Muscle of leg (tissue), 11 donors: ENCODE data around the gene CD3G. TPM values are rescaled to one million over a fixed set of nuclear protein-coding genes. Genes with fewer than 3 reads are reported as not detected.

Experiments used
- DNase-seq: peaks from one replicate; pipeline ENCODE4 v3.0.0; 2013
- H3K27ac ChIP-seq: one replicate; pipeline ENCODE4 v1.5.1; 2013; ENCODE audit warnings: mild to moderate bottlenecking, low read length, control low read depth
- H3K27me3 ChIP-seq: one replicate; pipeline ENCODE4 v1.6.1; 2013; ENCODE audit warnings: low read length; ENCODE audit not compliant: control insufficient read depth, insufficient read depth
- H3K36me3 ChIP-seq: one replicate; pipeline ENCODE4 v1.6.1; 2013; ENCODE audit warnings: low read length; ENCODE audit not compliant: control insufficient read depth, insufficient read depth
- H3K4me1 ChIP-seq: one replicate; pipeline ENCODE4 v1.6.1; 2013; ENCODE audit warnings: low read length; ENCODE audit not compliant: control insufficient read depth, insufficient read depth
- H3K4me3 ChIP-seq: one replicate; pipeline ENCODE4 v1.5.1; 2013; ENCODE audit warnings: low read length, control low read depth
- H3K9me3 ChIP-seq: replicated peaks from 2 replicates; pipeline ENCODE4 v1.6.1; 2013; ENCODE audit warnings: low read depth, low read length; ENCODE audit not compliant: control insufficient read depth
- WGBS: methylation state at CpG from one replicate; pipeline ENCODE4 v1.1.5; 2013; ENCODE audit warnings: missing lambda C conversion rate; ENCODE audit not compliant: insufficient coverage; 5-methylcytosine and 5-hydroxymethylcytosine counted together
- polyA plus RNA-seq, 8 donors: library from polyadenylated mRNA; unstranded; fragments of 120-200 nt; gene quantifications; one replicate each; pipeline versions ENCODE4 v1.2.1 to v1.2.3, GENCODE V29; 2013; ENCODE audit warnings: inconsistent platforms in 1 of 8, low replicate concordance in 1 of 8; ENCODE audit not compliant: insufficient read length in 8 of 8, insufficient read depth in 1 of 8
- total RNA-seq: library from RNA; stranded (reverse); fragments of 120-200 nt; gene quantifications from one replicate; pipeline ENCODE4 v1.2.4, GENCODE V29; 2013

The CD3G gene
- total and polyA plus RNA-seq, 9 donors = 0.04 to 0.37 (median 0.13) TPM; not detected in 1

GRCh38 chr11:118342503-118343161 is 1.5 kb upstream of the CD3G start, which contains the start of gene CD3D:
CD3D (minus strand) TSS chr11:118342705; CDS start chr11:118342607, 98 bp downstream.
- Histone ChIP-seq H3K27me3 (peaks cover 10% of the 10 kb centered on the region), H3K4me3 (no peak within 1 kb of the TSS), H3K36me3 (no peaks in the 10 kb centered on the region), H3K9me3 (no peaks in the 10 kb centered on the region), H3K4me1 (peaks cover 2% of the 10 kb centered on the region), H3K27ac (no peak within 1 kb of the TSS)
- WGBS = 80% methylated on average over 7 of the region's 13 CpGs
- no peak for DNase-seq

DNA sequence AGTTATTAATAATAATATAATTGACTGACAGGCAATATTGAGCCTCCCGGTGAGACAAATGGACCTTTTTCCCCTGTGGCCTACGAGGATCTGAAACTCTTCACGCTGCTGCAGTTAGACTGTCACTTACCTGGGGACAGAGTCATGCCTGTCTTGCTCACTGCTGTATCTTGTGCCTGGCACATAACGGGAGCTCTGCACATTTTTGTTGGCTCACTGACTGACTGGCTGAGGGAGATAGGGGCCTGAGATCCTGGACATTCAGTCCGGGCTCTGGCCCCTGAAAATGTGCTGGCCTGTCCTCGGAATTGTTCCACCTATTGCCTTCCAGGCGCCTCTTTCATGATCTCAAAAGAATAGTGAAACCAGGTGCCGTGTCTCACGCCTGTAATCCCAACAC is 896 bp upstream of the CD3G start:
- no peaks in the 10 kb centered on the region for H3K9me3 ChIP-seq
- no peak overlapping the region for H3K27ac ChIP-seq
- no peaks in the 10 kb centered on the region for H3K36me3 ChIP-seq
- DNase-seq = no peak
- no peak overlapping the region for H3K4me3 ChIP-seq
- 71% methylated on average over 9 of the region's 9 CpGs for WGBS
- H3K4me1 ChIP-seq = peaks cover 2% of the 10 kb centered on the region
- H3K27me3 ChIP-seq = peaks cover 14% of the 10 kb centered on the region

- DNase-seq = no peak
- Histone ChIP-seq H3K4me3 (no peak overlapping the region), H3K36me3 (no peaks in the 10 kb centered on the region), H3K27ac (no peak overlapping the region), H3K4me1 (no peaks in the 10 kb centered on the region), H3K9me3 (no peaks in the 10 kb centered on the region), H3K27me3 (peaks cover 11% of the 10 kb centered on the region)
- 78% methylated on average over 5 of the region's 6 CpGs for WGBS
These were observed 5.3 kb downstream of the CD3G start for GRCh38 chr11:118349475-118349874.

- peak; percentile 39 for DNase-seq
- no peaks in the 10 kb centered on the region for H3K36me3 ChIP-seq
- no peak overlapping the region for H3K27ac ChIP-seq
- no peak overlapping the region for H3K4me3 ChIP-seq
- no peaks in the 10 kb centered on the region for H3K4me1 ChIP-seq
- H3K27me3 ChIP-seq = peaks cover 5% of the 10 kb centered on the region
- WGBS = no CpG with 5 or more reads among the region's 6 CpGs
- no peaks in the 10 kb centered on the region for H3K9me3 ChIP-seq
These were observed 9.1 kb downstream of the CD3G start for GRCh38 chr11:118353084-118353710.

DNA sequence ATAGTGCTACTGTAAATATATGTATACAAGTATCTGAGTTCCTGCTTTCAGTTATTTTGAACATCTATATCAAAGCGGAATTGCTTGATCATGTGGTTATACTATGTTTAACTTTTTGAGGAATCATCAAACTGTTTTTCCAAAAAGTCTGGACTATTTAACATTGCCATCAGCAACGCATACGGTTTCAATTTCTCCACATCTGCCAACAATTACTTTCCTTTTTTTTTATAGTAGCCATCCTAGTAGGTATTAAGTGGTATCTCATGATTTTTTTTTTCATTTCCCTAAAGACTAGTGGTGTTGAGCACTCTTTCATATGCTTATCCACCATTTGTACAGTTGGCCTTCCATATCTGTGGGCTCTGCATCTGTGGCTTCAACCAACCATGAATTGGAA is 13.9 kb downstream of the CD3G start:
- Histone ChIP-seq H3K9me3 (no peaks in the 10 kb centered on the region), H3K4me1 (peaks cover 5% of the 10 kb centered on the region), H3K4me3 (no peak overlapping the region), H3K27ac (no peak overlapping the region), H3K36me3 (no peaks in the 10 kb centered on the region), H3K27me3 (peaks cover 3% of the 10 kb centered on the region)
- no CpG with 5 or more reads among the region's 3 CpGs for WGBS
- no peak for DNase-seq

DNA sequence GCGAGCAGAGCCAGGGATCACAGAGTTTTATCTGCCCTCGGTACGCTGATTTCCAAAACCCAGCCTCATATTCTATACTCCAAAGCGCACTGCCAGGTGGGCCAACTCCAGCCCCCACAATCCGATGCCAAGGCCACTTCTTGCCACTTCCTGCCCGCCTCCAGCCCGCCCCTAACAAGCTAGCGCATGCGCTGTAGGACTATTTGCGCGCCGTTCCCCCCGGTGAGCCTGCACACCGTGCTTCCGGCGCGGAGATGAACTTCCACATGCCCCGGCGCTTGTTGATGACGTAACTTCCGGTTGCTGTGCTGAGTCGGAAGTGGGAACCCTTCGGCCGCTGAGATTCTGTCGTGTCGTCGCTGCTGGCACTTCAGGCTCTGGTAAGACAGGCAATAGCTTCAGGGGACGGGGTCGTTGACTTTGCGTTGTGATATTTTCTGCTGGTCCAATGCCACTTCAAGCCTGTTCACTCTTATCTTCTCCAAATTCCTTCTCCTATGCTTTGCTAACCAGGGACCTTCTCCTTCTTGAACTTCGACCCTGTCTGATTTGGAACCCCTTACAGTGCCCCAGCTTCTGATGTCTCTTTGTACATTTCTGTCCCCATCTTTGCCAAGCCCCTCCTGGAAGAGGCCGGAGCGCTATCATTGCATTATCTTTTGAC is 15.3 kb downstream of the CD3G start, which contains the start of gene UBE4A:
Gene UBE4A, plus strand, starts transcription at position 306 of the 664 bp plus-strand sequence. CDS start 5,481 bp downstream, outside the sequence.
- DNase-seq = peak; percentile 98
- no peaks in the 10 kb centered on the region for H3K9me3 ChIP-seq
- H3K27me3 ChIP-seq = peaks cover under 1% of the 10 kb centered on the region
- 3% methylated on average over 31 of the region's 33 CpGs for WGBS
- peak within 1 kb of the TSS; percentile 77 for H3K4me3 ChIP-seq
- peaks cover 5% of the 10 kb centered on the region for H3K4me1 ChIP-seq
- no peaks in the 10 kb centered on the region for H3K36me3 ChIP-seq
- peak within 1 kb of the TSS; percentile 74 for H3K27ac ChIP-seq

GRCh38 chr11:118364956-118365615 is 20.9 kb downstream of the CD3G start:
- Histone ChIP-seq H3K9me3 (no peaks in the 10 kb centered on the region), H3K36me3 (peaks cover 33% of the 10 kb centered on the region), H3K4me3 (no peak overlapping the region), H3K4me1 (peaks cover 2% of the 10 kb centered on the region), H3K27me3 (no peaks in the 10 kb centered on the region), H3K27ac (no peak overlapping the region)
- DNase-seq = no peak
- WGBS = no CpG with 5 or more reads among the region's 3 CpGs

GRCh38 chr11:118366287-118366686 is 22.1 kb downstream of the CD3G start:
- no peaks in the 10 kb centered on the region for H3K27me3 ChIP-seq
- WGBS = 89% methylated on average over 1 of the region's 1 CpG
- H3K27ac ChIP-seq = no peak overlapping the region
- H3K4me3 ChIP-seq = no peak overlapping the region
- H3K9me3 ChIP-seq = no peaks in the 10 kb centered on the region
- H3K36me3 ChIP-seq = peaks cover 44% of the 10 kb centered on the region
- DNase-seq = no peak
- no peaks in the 10 kb centered on the region for H3K4me1 ChIP-seq

GRCh38 chr11:118370774-118371173 is 26.6 kb downstream of the CD3G start:
- no peak for DNase-seq
- H3K4me1 ChIP-seq = no peaks in the 10 kb centered on the region
- no peaks in the 10 kb centered on the region for H3K9me3 ChIP-seq
- no peaks in the 10 kb centered on the region for H3K27me3 ChIP-seq
- WGBS = 83% methylated on average over 1 of the region's 4 CpGs
- peaks cover 67% of the 10 kb centered on the region for H3K36me3 ChIP-seq
- no peak overlapping the region for H3K27ac ChIP-seq
- no peak overlapping the region for H3K4me3 ChIP-seq

DNA sequence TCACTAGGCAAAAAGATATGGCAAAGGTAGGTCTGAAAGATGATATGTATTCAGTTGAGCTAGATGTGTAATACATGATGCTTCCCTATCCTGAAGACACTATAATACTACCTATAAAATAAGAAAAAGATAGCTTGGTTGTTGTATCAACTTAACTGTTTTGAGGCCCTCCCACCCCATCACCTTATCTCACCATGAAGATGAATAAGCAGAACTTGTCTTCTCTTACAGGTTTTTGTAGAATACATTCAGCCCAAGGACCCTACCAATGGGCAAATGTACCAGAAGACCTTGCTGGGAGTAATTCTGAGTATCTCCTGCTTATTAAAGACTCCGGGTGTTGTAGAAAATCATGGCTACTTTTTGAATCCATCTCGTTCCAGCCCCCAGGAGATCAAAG is 29.1 kb downstream of the CD3G start:
- H3K36me3 ChIP-seq = peaks cover 76% of the 10 kb centered on the region
- no peak overlapping the region for H3K27ac ChIP-seq
- no peak overlapping the region for H3K4me3 ChIP-seq
- no peaks in the 10 kb centered on the region for H3K4me1 ChIP-seq
- H3K27me3 ChIP-seq = no peaks in the 10 kb centered on the region
- H3K9me3 ChIP-seq = no peaks in the 10 kb centered on the region
- 100% methylated on average over 2 of the region's 2 CpGs for WGBS
- DNase-seq = no peak
